Trophoblast cell (in vitro differentiated cells and primary cell): ENCODE results near the gene NLRP5.

Experiments used
- DNase-seq, 2 donors: peaks; one replicate each; pipeline ENCODE4 v3.0.0-alpha.2; 2016
- H2AFZ ChIP-seq: 2 replicates; pipeline ENCODE4 v1.6.1; 2013; ENCODE audit warnings: low read length, moderate library complexity, mild to moderate bottlenecking; ENCODE audit not compliant: insufficient read depth, poor library complexity
- H2AK5ac ChIP-seq: 2 replicates; pipeline ENCODE4 v1.6.1; 2013; ENCODE audit warnings: mild to moderate bottlenecking, low read length
- H2BK120ac ChIP-seq: 2 replicates; pipeline ENCODE4 v1.6.1; 2013; ENCODE audit warnings: low read length, mild to moderate bottlenecking, moderate library complexity; ENCODE audit not compliant: insufficient read depth, poor library complexity
- H2BK12ac ChIP-seq: 2 replicates; pipeline ENCODE4 v1.6.1; 2013; ENCODE audit warnings: mild to moderate bottlenecking, low read length, moderate library complexity
- H2BK5ac ChIP-seq: 2 replicates; pipeline ENCODE4 v1.6.1; 2013; ENCODE audit warnings: low read length, low read depth, moderate library complexity, mild to moderate bottlenecking; ENCODE audit not compliant: poor library complexity
- H3K14ac ChIP-seq: 2 replicates; pipeline ENCODE4 v1.6.1; 2013; ENCODE audit warnings: mild to moderate bottlenecking, low read length
- H3K18ac ChIP-seq: 2 replicates; pipeline ENCODE4 v1.6.1; 2013; ENCODE audit warnings: mild to moderate bottlenecking, low read length
- H3K23ac ChIP-seq: 2 replicates; pipeline ENCODE4 v1.6.1; 2013; ENCODE audit warnings: low read length
- H3K27ac ChIP-seq: 2 replicates; pipeline ENCODE4 v1.5.1; 2013; ENCODE audit warnings: low read depth, mild to moderate bottlenecking, inconsistent platforms, low read length, moderate library complexity
- H3K27me3 ChIP-seq: 2 replicates; pipeline ENCODE4 v1.6.1; 2013; ENCODE audit warnings: inconsistent platforms, mild to moderate bottlenecking, low read length, moderate library complexity; ENCODE audit not compliant: insufficient read depth
- H3K36me3 ChIP-seq, 2 experiments: 1 replicate in 1 of 2; 2 replicates in 1 of 2; pipeline ENCODE4 v1.6.1; 2013; ENCODE audit warnings: low read length in 2 of 2, mild to moderate bottlenecking in 2 of 2, moderate library complexity in 1 of 2; ENCODE audit not compliant: insufficient read depth in 2 of 2, control insufficient read depth in 1 of 2
- H3K4ac ChIP-seq: 2 replicates; pipeline ENCODE4 v1.6.1; 2013; ENCODE audit warnings: low read depth, mild to moderate bottlenecking, low read length, moderate library complexity
- H3K4me1 ChIP-seq, 2 experiments: 1 replicate in 1 of 2; 2 replicates in 1 of 2; pipeline ENCODE4 v1.6.1; 2013; ENCODE audit warnings: low read length in 2 of 2, mild to moderate bottlenecking in 2 of 2, moderate library complexity in 1 of 2; ENCODE audit not compliant: insufficient read depth in 2 of 2, control insufficient read depth in 1 of 2
- H3K4me2 ChIP-seq: 2 replicates; pipeline ENCODE4 v1.6.1; 2013; ENCODE audit warnings: inconsistent platforms, mild to moderate bottlenecking, low read length, moderate library complexity
- H3K4me3 ChIP-seq: 2 replicates; pipeline ENCODE4 v1.5.1; 2013; ENCODE audit warnings: mild to moderate bottlenecking, low read depth, low read length, inconsistent platforms
- H3K79me1 ChIP-seq: one replicate; pipeline ENCODE4 v1.6.1; 2013; ENCODE audit warnings: low read length
- H3K79me2 ChIP-seq: 2 replicates; pipeline ENCODE4 v1.6.1; 2013; ENCODE audit warnings: low read length, mild to moderate bottlenecking; ENCODE audit not compliant: control insufficient read depth, insufficient read depth, poor library complexity
- H3K9ac ChIP-seq: 2 replicates; pipeline ENCODE4 v1.6.1; 2013; ENCODE audit warnings: mild to moderate bottlenecking, low read length
- H3K9me3 ChIP-seq: 2 replicates; pipeline ENCODE4 v1.6.1; 2013; ENCODE audit warnings: low read depth, mild to moderate bottlenecking, control low read depth, inconsistent platforms, low read length; ENCODE audit not compliant: insufficient read depth
- H4K12ac ChIP-seq: 2 replicates; pipeline ENCODE4 v1.6.1; 2013; ENCODE audit warnings: low read depth, mild to moderate bottlenecking, low read length, moderate library complexity
- H4K8ac ChIP-seq: 2 replicates; pipeline ENCODE4 v1.6.1; 2013; ENCODE audit warnings: low read depth, mild to moderate bottlenecking, low read length, moderate library complexity
- H4K91ac ChIP-seq: one replicate; pipeline ENCODE4 v1.6.1; 2013; ENCODE audit warnings: low read depth, mild to moderate bottlenecking, low read length, moderate library complexity
- WGBS: extraction: QIAGEN DNeasy Blood & Tissue Kit; methylation state at CpG from one replicate; pipeline ENCODE4 v1.1.7; 2013; ENCODE audit warnings: missing lambda C conversion rate; ENCODE audit not compliant: insufficient read length, insufficient coverage; ENCODE audit errors: extremely low coverage; 5-methylcytosine and 5-hydroxymethylcytosine counted together

The NLRP5 gene

DNA sequence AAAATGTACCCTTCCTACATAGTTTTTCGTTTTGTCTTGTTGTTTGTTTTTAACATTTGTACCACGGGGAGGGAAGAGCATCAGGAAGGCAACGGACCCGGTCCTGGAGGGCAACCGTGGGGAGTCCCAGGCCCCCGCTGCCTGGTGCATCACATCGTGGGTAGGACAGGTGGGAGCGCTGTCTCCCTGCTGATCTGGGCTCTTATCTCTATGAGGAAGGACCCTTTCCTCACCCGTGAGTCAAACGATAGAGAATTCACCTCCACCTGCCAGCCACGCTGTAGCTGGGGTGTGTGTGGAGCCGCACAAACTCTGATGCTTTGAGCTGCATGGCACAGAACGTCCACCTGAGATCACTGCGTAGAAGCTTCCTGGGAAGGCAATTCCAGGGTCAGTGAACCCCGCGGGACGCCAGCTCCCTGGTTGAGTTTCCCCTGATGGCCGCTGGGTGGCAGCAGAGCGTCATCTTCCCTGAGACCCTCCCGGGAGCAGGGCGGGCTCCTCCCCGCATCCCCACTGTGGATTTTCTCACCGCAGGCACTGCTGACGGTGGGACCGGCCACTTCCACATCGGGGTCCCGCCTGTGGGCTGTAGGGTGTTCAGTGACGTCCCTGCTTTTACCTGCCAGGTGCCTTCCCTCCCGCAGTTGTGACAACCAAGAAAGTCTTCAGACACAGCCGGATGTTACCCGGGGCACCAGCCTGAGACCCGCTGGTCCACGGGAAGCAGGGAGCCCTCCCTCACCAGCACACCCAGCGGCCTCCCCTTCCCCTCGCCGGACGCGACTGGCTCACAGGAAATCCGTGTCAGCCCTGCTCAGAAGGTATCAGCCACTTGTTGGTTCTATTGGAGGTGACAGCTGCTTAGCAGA is 79.8 kb downstream of the NLRP5 start:
- Histone ChIP-seq H2AFZ (no peak overlapping the region), H4K91ac (no peak overlapping the region), H3K23ac (no peak overlapping the region), H3K9ac (no peak overlapping the region), H3K4me2 (peak overlapping the region; percentile 34), H3K79me1 (no peaks in the 10 kb centered on the region), H2AK5ac (no peak overlapping the region), H3K4me3 (peak overlapping the region; percentile 10), H3K27ac (no peak overlapping the region), H3K9me3 (peaks cover 3% of the 10 kb centered on the region), H2BK12ac (no peak overlapping the region), H4K12ac (no peak overlapping the region), H3K79me2 (no peaks in the 10 kb centered on the region), H4K8ac (no peak overlapping the region), H3K18ac (no peak overlapping the region), H2BK120ac (no peak overlapping the region), H2BK5ac (no peak overlapping the region), H3K36me3 (no peaks in the 10 kb centered on the region), H3K14ac (no peak overlapping the region), H3K4me1 (no peaks in the 10 kb centered on the region), H3K27me3 (no peaks in the 10 kb centered on the region), H3K4ac (no peak overlapping the region)
- DNase-seq: peak; percentile 21 to 61
- no CpG with 5 or more reads among the region's 39 CpGs for WGBS

DNA sequence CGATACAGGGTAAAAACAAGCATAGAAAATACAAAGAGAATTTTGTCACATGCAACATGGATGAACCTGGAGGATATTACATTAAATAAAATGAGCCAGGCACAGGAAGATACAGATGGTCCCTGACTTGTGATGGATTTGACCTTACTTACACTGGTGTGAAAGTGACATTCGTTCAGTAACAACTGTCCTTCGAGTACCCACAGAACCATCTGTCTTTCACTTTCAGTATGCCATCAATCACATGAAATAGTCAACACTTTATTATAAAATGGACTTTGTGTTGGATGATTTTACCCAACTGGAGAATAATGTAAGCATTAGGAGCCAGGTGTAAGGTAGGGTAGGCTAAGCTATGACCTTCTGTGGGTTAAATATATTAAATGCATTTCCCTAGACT is 83.1 kb downstream of the NLRP5 start:
- no peak overlapping the region for H3K27ac ChIP-seq
- H2BK120ac ChIP-seq: no peak overlapping the region
- H3K36me3 ChIP-seq: no peaks in the 10 kb centered on the region
- no peak overlapping the region for H2AK5ac ChIP-seq
- no peak overlapping the region for H2AFZ ChIP-seq
- no peak overlapping the region for H2BK5ac ChIP-seq
- H4K12ac ChIP-seq: no peak overlapping the region
- no peak overlapping the region for H3K9ac ChIP-seq
- no peak overlapping the region for H3K18ac ChIP-seq
- H3K79me2 ChIP-seq: no peaks in the 10 kb centered on the region
- H3K79me1 ChIP-seq: no peaks in the 10 kb centered on the region
- no peaks in the 10 kb centered on the region for H3K27me3 ChIP-seq
- WGBS: no CpG with 5 or more reads among the region's 3 CpGs
- no peak overlapping the region for H3K14ac ChIP-seq
- no peak overlapping the region for H3K4me2 ChIP-seq
- H3K4ac ChIP-seq: no peak overlapping the region
- no peak overlapping the region for H3K4me3 ChIP-seq
- H2BK12ac ChIP-seq: no peak overlapping the region
- H3K4me1 ChIP-seq: no peaks in the 10 kb centered on the region
- DNase-seq: no peak
- H4K8ac ChIP-seq: no peak overlapping the region
- no peak overlapping the region for H3K23ac ChIP-seq
- no peak overlapping the region for H4K91ac ChIP-seq
- H3K9me3 ChIP-seq: no peaks in the 10 kb centered on the region

DNA sequence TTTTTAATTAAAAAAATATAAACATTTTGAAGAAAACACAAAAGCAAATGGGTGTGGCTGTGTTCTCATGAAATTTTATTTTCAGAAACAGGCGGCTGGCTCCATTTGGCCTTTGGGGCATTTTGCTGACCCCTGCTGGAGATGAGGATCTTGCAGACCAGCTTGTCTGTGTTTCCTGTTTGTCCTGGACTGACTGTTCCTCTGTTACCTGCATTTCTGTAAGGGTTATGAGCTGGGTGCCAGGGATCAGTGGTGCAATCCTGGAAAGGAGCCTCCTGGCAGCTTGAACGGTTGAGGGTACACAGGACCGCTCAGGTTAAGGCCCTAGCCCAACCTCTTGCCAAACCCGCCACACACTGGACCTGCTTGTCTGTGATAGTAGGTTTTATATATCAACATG is 84.6 kb downstream of the NLRP5 start:
- Histone ChIP-seq H3K14ac (no peak overlapping the region), H2AFZ (no peak overlapping the region), H2AK5ac (no peak overlapping the region), H3K27ac (no peak overlapping the region), H3K4me2 (no peak overlapping the region), H3K9ac (no peak overlapping the region), H4K91ac (no peak overlapping the region), H3K4ac (no peak overlapping the region), H3K79me1 (no peaks in the 10 kb centered on the region), H3K27me3 (no peaks in the 10 kb centered on the region), H4K12ac (no peak overlapping the region), H2BK12ac (no peak overlapping the region), H2BK5ac (no peak overlapping the region), H3K23ac (no peak overlapping the region), H3K9me3 (no peaks in the 10 kb centered on the region), H3K18ac (no peak overlapping the region), H4K8ac (no peak overlapping the region), H3K4me1 (no peaks in the 10 kb centered on the region), H3K36me3 (no peaks in the 10 kb centered on the region), H2BK120ac (no peak overlapping the region), H3K79me2 (no peaks in the 10 kb centered on the region), H3K4me3 (no peak overlapping the region)
- DNase-seq: peak in 1 of 2 donors; percentile 45
- no CpG with 5 or more reads among the region's 4 CpGs for WGBS

DNA sequence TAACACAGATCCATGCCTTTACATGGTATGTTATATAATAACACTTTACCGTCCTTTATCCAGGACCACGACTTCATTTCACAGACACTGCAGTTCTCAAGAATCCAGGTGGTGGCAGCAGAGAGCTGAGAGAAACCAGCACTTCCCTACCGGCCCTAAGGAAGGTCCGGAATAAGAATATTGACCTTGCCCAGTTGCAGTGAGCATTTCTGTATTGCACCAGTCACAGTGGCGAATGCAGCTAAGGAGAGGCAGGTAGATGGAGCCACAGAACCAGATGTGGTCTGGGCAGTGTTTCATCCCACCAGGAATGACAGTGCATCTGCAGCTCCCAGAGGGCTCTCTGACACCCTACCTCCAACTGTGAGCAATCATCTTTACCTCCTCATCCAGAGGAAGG is 89.9 kb downstream of the NLRP5 start:
- Histone ChIP-seq H3K36me3 (no peaks in the 10 kb centered on the region), H3K4me2 (no peak overlapping the region), H3K9me3 (no peaks in the 10 kb centered on the region), H3K79me1 (no peaks in the 10 kb centered on the region), H2BK120ac (no peak overlapping the region), H4K91ac (no peak overlapping the region), H3K18ac (no peak overlapping the region), H3K27me3 (no peaks in the 10 kb centered on the region), H4K8ac (no peak overlapping the region), H2BK12ac (no peak overlapping the region), H3K4me1 (peaks cover 8% of the 10 kb centered on the region in 2 experiments), H3K9ac (no peak overlapping the region), H3K14ac (no peak overlapping the region), H2AFZ (no peak overlapping the region), H3K27ac (no peak overlapping the region), H2AK5ac (no peak overlapping the region), H3K4me3 (no peak overlapping the region), H3K23ac (no peak overlapping the region), H3K4ac (no peak overlapping the region), H4K12ac (no peak overlapping the region), H3K79me2 (no peaks in the 10 kb centered on the region), H2BK5ac (no peak overlapping the region)
- DNase-seq: peak; percentile 55 to 85
- no CpG with 5 or more reads among the region's 5 CpGs for WGBS
